ENCODE results near the gene MLH3. TPM values are rescaled to one million over a fixed set of nuclear protein-coding genes. Genes with fewer than 3 reads are reported as not detected.

Gene MLH3
- total RNA-seq (13.6 and 21.7 TPM in 2 replicates), polyA plus RNA-seq (24.4 and 30.8 TPM in 2 replicates)

- Histone ChIP-seq H3K4me3 (peak within 1 kb of the TSS; percentile 45), H3K9me3 (ENCODE audit: low read depth) (no peaks in the 10 kb centered on the region), H3K27ac (peak within 1 kb of the TSS; percentile 63), H3K27me3 (no peaks in the 10 kb centered on the region), H3K36me3 (no peaks in the 10 kb centered on the region), H3K4me1 (ENCODE audit: low read depth) (peaks cover 4% of the 10 kb centered on the region)
- no peak for TF ChIP-seq CTCF (IDR thresholded peaks at IDR 0.05; ENCODE audit: low read depth, low read length)
- DNase-seq (ENCODE audit: low read depth in 1 of 2, low spot score in 1 of 2) = peak; percentile 86 to 90
These were observed at the start of gene MLH3 for GRCh38 chr14:75050852-75051555. MLH3 (minus strand) TSS chr14:75051467; CDS start chr14:75049655, 1,812 bp downstream.

- peak overlapping the region; percentile 51 for H3K27ac ChIP-seq
- no peaks in the 10 kb centered on the region for H3K27me3 ChIP-seq
- no peak for DNase-seq (ENCODE audit: low read depth in 1 of 2, low spot score in 1 of 2)
- H3K4me1 ChIP-seq (ENCODE audit: low read depth) = peaks cover 6% of the 10 kb centered on the region
- no peak overlapping the region for H3K4me3 ChIP-seq
- H3K9me3 ChIP-seq (ENCODE audit: low read depth) = no peaks in the 10 kb centered on the region
- no peak for TF ChIP-seq CTCF (IDR thresholded peaks at IDR 0.05; ENCODE audit: low read depth, low read length)
- peaks cover 48% of the 10 kb centered on the region for H3K36me3 ChIP-seq
These were observed 47.4 kb upstream of the MLH3 start for GRCh38 chr14:75098682-75099081.

- peak overlapping the region; percentile 51 for H3K27ac ChIP-seq
- H3K9me3 ChIP-seq (ENCODE audit: low read depth) = no peaks in the 10 kb centered on the region
- peaks cover 6% of the 10 kb centered on the region for H3K4me1 ChIP-seq (ENCODE audit: low read depth)
- TF ChIP-seq CTCF (IDR thresholded peaks at IDR 0.05; ENCODE audit: low read depth, low read length) = no peak
- no peak for DNase-seq (ENCODE audit: low read depth in 1 of 2, low spot score in 1 of 2)
- no peaks in the 10 kb centered on the region for H3K27me3 ChIP-seq
- no peak overlapping the region for H3K4me3 ChIP-seq
- peaks cover 47% of the 10 kb centered on the region for H3K36me3 ChIP-seq
These were observed 46.9 kb upstream of the MLH3 start for GRCh38 chr14:75098212-75098611.

GRCh38 chr14:75096959-75097358 lies 45.7 kb upstream of the MLH3 start:
- peaks cover 6% of the 10 kb centered on the region for H3K4me1 ChIP-seq (ENCODE audit: low read depth)
- no peaks in the 10 kb centered on the region for H3K9me3 ChIP-seq (ENCODE audit: low read depth)
- H3K27me3 ChIP-seq = no peaks in the 10 kb centered on the region
- TF ChIP-seq CTCF (IDR thresholded peaks at IDR 0.05; ENCODE audit: low read depth, low read length) = no peak
- DNase-seq (ENCODE audit: low read depth in 1 of 2, low spot score in 1 of 2) = no peak
- H3K4me3 ChIP-seq = no peak overlapping the region
- peaks cover 51% of the 10 kb centered on the region for H3K36me3 ChIP-seq
- no peak overlapping the region for H3K27ac ChIP-seq

- no peak overlapping the region for H3K4me3 ChIP-seq
These were observed 44.4 kb upstream of the MLH3 start for GRCh38 chr14:75095690-75096089.

More at GRCh38 chr14:75095690-75096089, 44.4 kb upstream of the MLH3 start:
- Histone ChIP-seq H3K36me3 (peaks cover 48% of the 10 kb centered on the region), H3K27ac (no peak overlapping the region), H3K4me1 (ENCODE audit: low read depth) (peaks cover 6% of the 10 kb centered on the region), H3K9me3 (ENCODE audit: low read depth) (no peaks in the 10 kb centered on the region), H3K27me3 (no peaks in the 10 kb centered on the region)
- no peak for DNase-seq (ENCODE audit: low read depth in 1 of 2, low spot score in 1 of 2)
- no peak for TF ChIP-seq CTCF (IDR thresholded peaks at IDR 0.05; ENCODE audit: low read depth, low read length)
